Measurements from ENCODE around the gene FAM241A. TPM values are rescaled to one million over a fixed set of nuclear protein-coding genes. Genes with fewer than 3 reads are reported as not detected.
"Not testable (repeated sequence)": the region's sequence is repeated elsewhere in the genome, so short reads cannot be mapped to it uniquely, and the experiment has no call there.

The FAM241A gene
- total RNA-seq, 3 donors from 2014 or later (not counting 1 experiment from before 2014, with no cell fraction given) = 0.36 to 0.75 (median 0.40) TPM

DNA sequence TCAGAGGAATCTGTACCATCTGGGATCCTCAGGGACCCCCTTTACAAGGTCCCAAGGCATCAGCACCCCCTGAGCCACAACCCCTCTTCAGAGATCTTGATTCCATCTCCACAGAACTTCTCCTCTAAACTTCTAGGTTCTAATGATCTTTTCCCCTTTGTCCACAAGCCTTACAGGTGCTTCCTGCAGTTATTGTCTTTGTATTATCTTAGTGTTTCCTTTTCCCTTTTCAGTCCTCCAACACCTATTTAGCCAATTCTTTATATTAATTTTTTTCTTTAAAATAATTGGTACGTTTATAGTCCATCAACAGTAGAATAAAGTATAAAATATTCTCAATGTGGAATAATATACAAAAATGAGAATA lies 35.2 kb upstream of the FAM241A start:
- H3K4me3 Mint-ChIP-seq = no peak overlapping the region
- no peak for DNase-seq
- Histone ChIP-seq H3K36me3 (ENCODE audit: control insufficient read depth, insufficient read depth, low read length) (no peaks in the 10 kb centered on the region), H3K27me3 (ENCODE audit: control insufficient read depth, insufficient read depth, low read length) (no peaks in the 10 kb centered on the region), H3K4me3 (ENCODE audit: low read length) (no peak overlapping the region), H3K9me3 (ENCODE audit: control insufficient read depth, insufficient read depth, low read length) (no peaks in the 10 kb centered on the region), H3K4me1 (ENCODE audit: control insufficient read depth, insufficient read depth, low read length) (no peaks in the 10 kb centered on the region), H3K27ac (ENCODE audit: low read length) (no peak overlapping the region)
- no peaks in the 10 kb centered on the region for H3K36me3 Mint-ChIP-seq
- ATAC-seq = no peak
- H3K4me1 Mint-ChIP-seq = no peaks in the 10 kb centered on the region
- no CpG with 5 or more reads among the region's 1 CpG for WGBS (ENCODE audit: insufficient coverage)
- H3K9me3 Mint-ChIP-seq = no peaks in the 10 kb centered on the region
- intact Hi-C loops (cut with micrococcal nuclease) = no loop called here
- no peak for TF ChIP-seq CTCF (IDR thresholded peaks at IDR 0.05)
- no peaks in the 10 kb centered on the region for H3K27me3 Mint-ChIP-seq (ENCODE audit: low read depth in 2 of 2)
- H3K27ac Mint-ChIP-seq = no peak overlapping the region

- Mint-ChIP-seq H3K9me3 (no peaks in the 10 kb centered on the region), H3K27ac (no peak overlapping the region), H3K36me3 (no peaks in the 10 kb centered on the region), H3K4me1 (no peaks in the 10 kb centered on the region), H3K27me3 (ENCODE audit: low read depth in 2 of 2) (no peaks in the 10 kb centered on the region), H3K4me3 (no peak overlapping the region)
- Histone ChIP-seq H3K4me1 (ENCODE audit: control insufficient read depth, insufficient read depth, low read length) (no peaks in the 10 kb centered on the region), H3K27ac (ENCODE audit: low read length) (no peak overlapping the region), H3K4me3 (ENCODE audit: low read length) (no peak overlapping the region), H3K36me3 (ENCODE audit: control insufficient read depth, insufficient read depth, low read length) (no peaks in the 10 kb centered on the region), H3K9me3 (ENCODE audit: control insufficient read depth, insufficient read depth, low read length) (no peaks in the 10 kb centered on the region), H3K27me3 (ENCODE audit: control insufficient read depth, insufficient read depth, low read length) (no peaks in the 10 kb centered on the region)
- DNase-seq (no peak), ATAC-seq (no peak)
- WGBS (ENCODE audit: insufficient coverage) = 100% methylated on average over 1 of the region's 1 CpG
- TF ChIP-seq CTCF (IDR thresholded peaks at IDR 0.05) = no peak
- intact Hi-C loops (cut with micrococcal nuclease) = no loop called here
These were observed 33.9 kb upstream of the FAM241A start for GRCh38 chr4:112111306-112111705.

GRCh38 chr4:112112095-112112494 lies 33.2 kb upstream of the FAM241A start:
- H3K9me3 ChIP-seq (ENCODE audit: control insufficient read depth, insufficient read depth, low read length); DNase-seq; H3K36me3 Mint-ChIP-seq; H3K4me3 Mint-ChIP-seq; H3K4me1 ChIP-seq (ENCODE audit: control insufficient read depth, insufficient read depth, low read length); intact Hi-C loops (cut with micrococcal nuclease); H3K9me3 Mint-ChIP-seq; H3K27me3 Mint-ChIP-seq (ENCODE audit: low read depth in 2 of 2); H3K27ac Mint-ChIP-seq; ATAC-seq; H3K36me3 ChIP-seq (ENCODE audit: control insufficient read depth, insufficient read depth, low read length); H3K27me3 ChIP-seq (ENCODE audit: control insufficient read depth, insufficient read depth, low read length); H3K4me1 Mint-ChIP-seq; H3K27ac ChIP-seq (ENCODE audit: low read length); H3K4me3 ChIP-seq (ENCODE audit: low read length): not testable (repeated sequence)
- WGBS (ENCODE audit: insufficient coverage) = 84% methylated on average over 5 of the region's 7 CpGs

GRCh38 chr4:112112590-112113170 lies 32.6 kb upstream of the FAM241A start:
- no peak for TF ChIP-seq CTCF (IDR thresholded peaks at IDR 0.05)
- no peaks in the 10 kb centered on the region for H3K9me3 Mint-ChIP-seq
- no peaks in the 10 kb centered on the region for H3K27me3 ChIP-seq (ENCODE audit: control insufficient read depth, insufficient read depth, low read length)
- ATAC-seq = no peak
- no peak overlapping the region for H3K4me3 ChIP-seq (ENCODE audit: low read length)
- intact Hi-C loops (cut with micrococcal nuclease) = no loop called here
- 96% methylated on average over 2 of the region's 2 CpGs for WGBS (ENCODE audit: insufficient coverage)
- H3K4me1 Mint-ChIP-seq = no peaks in the 10 kb centered on the region
- H3K9me3 ChIP-seq (ENCODE audit: control insufficient read depth, insufficient read depth, low read length) = no peaks in the 10 kb centered on the region
- H3K27ac ChIP-seq (ENCODE audit: low read length) = no peak overlapping the region
- no peaks in the 10 kb centered on the region for H3K36me3 Mint-ChIP-seq
- no peak overlapping the region for H3K27ac Mint-ChIP-seq
- DNase-seq = no peak
- H3K4me1 ChIP-seq (ENCODE audit: control insufficient read depth, insufficient read depth, low read length) = no peaks in the 10 kb centered on the region
- no peaks in the 10 kb centered on the region for H3K27me3 Mint-ChIP-seq (ENCODE audit: low read depth in 2 of 2)
- H3K36me3 ChIP-seq (ENCODE audit: control insufficient read depth, insufficient read depth, low read length) = no peaks in the 10 kb centered on the region
- no peak overlapping the region for H3K4me3 Mint-ChIP-seq

Data from natural killer cell (primary cell).